ENCODE results near the gene PHLDB1. TPM values are rescaled to one million over a fixed set of nuclear protein-coding genes. Genes with fewer than 3 reads are reported as not detected.
A peak's percentile ranks its signal among the peaks of the same experiment; 100 is the strongest.

The PHLDB1 gene
- total RNA-seq, 2 donors from 2014 or later = 45.9 to 54.9 TPM

- TF ChIP-seq CTCF (conservative IDR thresholded peaks at IDR 0.05) = no peak
- Histone ChIP-seq H3K27me3 (ENCODE audit: control insufficient read depth, insufficient read depth, low read length, poor library complexity, severe bottlenecking) (peaks cover 12% of the 10 kb centered on the region), H3K36me3 (ENCODE audit: control insufficient read depth, insufficient read depth, low read length) (no peaks in the 10 kb centered on the region), H3K9me3 (ENCODE audit: control insufficient read depth, low read length) (no peaks in the 10 kb centered on the region), H3K27ac (ENCODE audit: low read depth, low read length) (peak overlapping the region; percentile 84), H3K4me1 (ENCODE audit: control insufficient read depth, insufficient read depth, low read length) (peaks cover 13% of the 10 kb centered on the region), H3K9ac (ENCODE audit: extremely low read depth, low read length, poor library complexity, severe bottlenecking) (no peak overlapping the region), H3K4me3 (ENCODE audit: low read length) (no peak overlapping the region)
- 69 to 88% methylated on average over 8 to 10 of the region's 11 CpGs for WGBS, 2 experiments (ENCODE audit: insufficient coverage in 1 of 2, insufficient read length in 1 of 2)
- DNase-seq = peak; percentile 55
- Mint-ChIP-seq H3K4me1 (peaks cover 53% of the 10 kb centered on the region), H3K9me3 (no peaks in the 10 kb centered on the region), H3K36me3 (ENCODE audit: low read depth) (no peaks in the 10 kb centered on the region), H3K4me3 (no peak overlapping the region), H3K27me3 (ENCODE audit: insufficient read depth) (peaks cover 35% of the 10 kb centered on the region), H3K27ac (no peak overlapping the region)
These were observed 10.9 kb downstream of the PHLDB1 start for GRCh38 chr11:118618115-118618990.

GRCh38 chr11:118618991-118619375 lies 11.6 kb downstream of the PHLDB1 start:
- peaks cover 13% of the 10 kb centered on the region for H3K4me1 ChIP-seq (ENCODE audit: control insufficient read depth, insufficient read depth, low read length)
- no peaks in the 10 kb centered on the region for H3K9me3 Mint-ChIP-seq
- 68 to 70% methylated on average over 3 to 4 of the region's 4 CpGs for WGBS, 2 experiments (ENCODE audit: insufficient coverage in 1 of 2, insufficient read length in 1 of 2)

More at GRCh38 chr11:118618991-118619375, 11.6 kb downstream of the PHLDB1 start:
- Histone ChIP-seq H3K4me3 (ENCODE audit: low read length) (no peak overlapping the region), H3K27me3 (ENCODE audit: control insufficient read depth, insufficient read depth, low read length, poor library complexity, severe bottlenecking) (peaks cover 6% of the 10 kb centered on the region), H3K9me3 (ENCODE audit: control insufficient read depth, low read length) (no peaks in the 10 kb centered on the region), H3K27ac (ENCODE audit: low read depth, low read length) (peak overlapping the region; percentile 84), H3K9ac (ENCODE audit: extremely low read depth, low read length, poor library complexity, severe bottlenecking) (no peak overlapping the region), H3K36me3 (ENCODE audit: control insufficient read depth, insufficient read depth, low read length) (no peaks in the 10 kb centered on the region)
- H3K27ac Mint-ChIP-seq = no peak overlapping the region
- H3K4me1 Mint-ChIP-seq = peaks cover 51% of the 10 kb centered on the region
- TF ChIP-seq CTCF (conservative IDR thresholded peaks at IDR 0.05) = no peak
- no peak overlapping the region for H3K4me3 Mint-ChIP-seq
- peak; percentile 46 for DNase-seq
- H3K36me3 Mint-ChIP-seq (ENCODE audit: low read depth) = no peaks in the 10 kb centered on the region
- H3K27me3 Mint-ChIP-seq (ENCODE audit: insufficient read depth) = peaks cover 29% of the 10 kb centered on the region
